MV-4-11 (cell line): Measurements from ENCODE around the gene EFHC2.
"Not testable (repeated sequence)": the region's sequence is repeated elsewhere in the genome, so short reads cannot be mapped to it uniquely, and the experiment has no call there.

Experiments
- DNase-seq: peaks from one replicate; lab custom pipeline; 2025; lab: John Stamatoyannopoulos, UW

The EFHC2 gene

DNA sequence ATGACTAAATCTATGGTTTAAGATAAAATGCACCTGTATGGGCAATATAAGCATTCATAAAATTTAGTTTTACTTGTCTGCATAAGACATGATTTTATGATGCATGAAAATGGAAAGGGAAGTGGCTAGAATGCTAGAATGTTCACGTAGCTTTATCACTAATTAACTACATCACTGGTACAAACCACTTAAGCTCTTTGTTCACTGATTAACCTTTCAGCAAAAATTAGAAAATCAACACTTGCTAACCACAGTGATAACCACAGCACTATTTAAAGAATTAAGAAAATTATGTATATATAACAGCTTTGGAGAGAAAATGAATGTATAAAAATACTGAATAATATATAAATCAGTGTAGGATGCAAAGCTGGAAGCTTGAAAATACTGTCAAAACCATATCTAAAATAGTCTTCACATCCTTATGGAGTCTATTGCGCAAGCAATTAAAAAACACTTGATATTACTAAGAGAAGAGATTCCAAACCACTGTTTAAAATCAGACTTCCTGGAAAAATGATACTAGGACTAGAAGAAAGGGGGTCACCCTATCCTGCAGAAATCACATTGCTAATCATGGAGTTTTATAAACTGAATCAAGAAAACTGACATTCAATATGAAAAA is 51.9 kb downstream of the EFHC2 start:
- no peak for DNase-seq

DNA sequence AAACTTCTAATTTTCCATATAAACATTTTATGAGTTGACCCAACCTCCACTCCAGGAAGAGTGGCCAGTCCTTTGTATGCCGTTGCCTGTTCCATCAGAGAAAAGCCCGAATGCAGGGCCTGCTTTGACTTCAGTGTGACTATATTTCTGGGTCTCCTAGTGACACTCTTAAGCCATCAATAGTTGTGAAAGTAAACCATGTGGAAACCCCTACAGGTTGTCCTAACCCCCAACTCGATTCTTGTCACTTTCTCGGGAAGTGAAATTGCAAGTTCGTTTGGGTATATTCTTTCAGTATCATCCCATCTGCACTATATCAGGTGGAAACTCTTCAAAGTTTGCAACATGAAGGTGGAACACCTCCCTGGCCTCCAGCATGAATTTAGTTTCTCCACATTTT is 52.8 kb downstream of the EFHC2 start:
- DNase-seq: no peak

DNA sequence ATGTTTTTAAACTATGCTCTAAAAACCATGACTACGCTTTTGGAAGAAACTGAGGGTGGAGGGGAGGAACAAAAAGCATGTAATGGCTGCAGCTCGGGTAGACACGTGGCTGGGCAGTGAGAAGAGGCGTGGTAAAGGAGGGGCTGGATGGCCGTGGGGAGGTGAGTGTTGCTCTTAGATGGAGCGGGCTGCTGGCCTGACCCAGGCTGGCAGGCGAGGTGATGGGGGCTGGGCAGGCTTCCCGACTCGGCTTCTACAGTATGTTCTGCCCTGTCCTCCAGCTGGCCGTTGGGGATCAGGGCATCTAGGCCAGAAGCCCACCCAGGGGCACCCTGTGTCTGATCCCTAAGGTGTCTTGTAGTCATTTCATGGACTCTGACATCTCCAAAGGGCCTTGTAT is 60.7 kb downstream of the EFHC2 start:
- DNase-seq: no peak

DNA sequence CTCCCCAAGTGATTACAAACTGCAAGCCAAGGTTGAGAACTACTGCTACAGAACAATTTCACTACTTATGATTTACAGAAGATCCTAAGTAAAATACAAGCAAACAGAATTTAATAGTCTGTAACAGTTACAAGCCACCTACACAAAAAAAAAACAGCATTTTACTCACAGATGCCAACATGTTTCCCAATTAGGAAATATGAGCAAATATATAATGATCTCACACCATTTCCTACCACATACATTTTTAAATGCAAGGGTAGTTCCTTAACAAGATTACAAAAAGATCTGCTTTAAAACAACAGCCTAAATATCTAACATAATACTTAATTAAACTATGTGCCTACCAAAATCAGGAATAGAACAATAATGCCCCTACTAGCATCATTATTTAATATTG is 63.4 kb downstream of the EFHC2 start:
- no peak for DNase-seq

GRCh38 chrX:44274096-44274495 is 69.4 kb downstream of the EFHC2 start:
- no peak for DNase-seq

DNA sequence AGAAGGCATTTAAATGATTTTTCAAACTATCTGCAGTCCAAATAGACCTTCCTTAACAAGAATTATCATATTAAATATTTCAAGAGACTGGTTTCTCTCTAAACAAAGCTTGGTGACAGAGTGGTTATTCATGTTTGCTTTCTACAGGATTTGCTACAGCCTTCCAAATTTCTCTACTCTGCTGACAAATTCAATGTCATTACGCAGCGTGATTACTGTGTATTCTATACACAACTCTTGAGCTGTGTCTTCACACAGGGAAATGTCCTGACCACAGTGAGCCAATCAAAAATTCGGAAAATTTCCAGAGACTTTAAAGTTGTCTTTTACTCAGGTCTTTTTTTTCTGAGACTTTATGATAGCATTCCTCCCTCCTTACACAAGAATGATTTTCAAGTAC is 75.6 kb downstream of the EFHC2 start:
- DNase-seq: no peak

DNA sequence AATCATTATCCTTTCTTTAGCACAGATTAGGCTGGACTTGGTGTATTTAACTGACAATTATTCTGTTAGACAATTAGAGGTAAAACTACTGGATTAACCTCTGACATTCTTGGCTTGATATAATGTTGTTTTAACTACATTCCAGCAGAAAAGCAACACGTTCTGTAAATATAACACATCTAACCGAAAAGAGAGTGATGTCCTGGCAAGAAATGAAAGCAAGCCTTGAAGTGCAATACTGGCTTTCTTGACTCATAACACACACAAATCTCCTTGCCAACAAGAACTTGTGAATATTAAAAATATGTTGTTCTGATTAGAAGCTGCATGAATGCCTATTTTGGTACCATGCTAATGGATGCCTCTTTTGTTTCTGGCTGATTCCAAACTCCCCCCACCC is 76.4 kb downstream of the EFHC2 start:
- no peak for DNase-seq

- DNase-seq: no peak
These were observed 77.9 kb downstream of the EFHC2 start for GRCh38 chrX:44265559-44265958.

DNA sequence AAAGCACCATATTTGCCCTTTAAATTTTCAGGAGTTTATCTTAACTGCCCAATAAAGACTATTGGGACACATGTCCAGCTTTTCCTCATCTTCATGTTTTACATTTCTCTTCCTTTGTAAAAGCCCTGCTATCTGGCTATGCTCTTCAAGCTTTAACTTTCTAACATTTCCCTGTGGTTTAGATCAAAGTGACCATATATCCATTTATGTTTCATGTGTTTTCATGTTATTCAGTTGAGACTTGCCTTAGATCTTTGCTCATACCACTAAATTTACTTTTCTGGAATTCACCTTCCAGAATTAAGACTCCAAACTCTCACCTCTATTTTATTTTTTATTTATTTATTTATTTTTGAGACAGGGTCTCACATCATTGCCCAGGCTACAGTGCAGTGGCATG is 78.5 kb downstream of the EFHC2 start:
- DNase-seq: no peak

DNA sequence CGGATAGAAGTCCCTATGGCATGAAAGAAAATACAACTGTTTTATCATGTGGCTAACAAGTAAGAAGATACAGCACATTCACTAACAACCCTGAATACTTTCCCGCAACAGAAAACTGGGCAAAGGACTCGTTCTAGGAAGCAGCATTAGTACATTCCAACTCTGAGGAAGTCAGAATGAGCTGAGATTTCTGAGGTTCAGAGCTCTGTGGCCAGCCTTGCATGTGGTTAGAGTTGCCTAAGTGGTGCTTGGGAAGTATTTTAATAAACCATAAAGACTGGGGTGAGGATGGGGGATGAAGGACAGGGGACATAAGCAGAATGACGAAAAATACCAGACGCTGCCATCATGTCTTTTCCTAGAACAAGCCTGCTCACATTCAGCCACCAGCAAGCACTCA is 82.2 kb downstream of the EFHC2 start:
- DNase-seq: peak; percentile 4

- DNase-seq: no peak
These were observed 82.9 kb downstream of the EFHC2 start for GRCh38 chrX:44260609-44261008.

DNA sequence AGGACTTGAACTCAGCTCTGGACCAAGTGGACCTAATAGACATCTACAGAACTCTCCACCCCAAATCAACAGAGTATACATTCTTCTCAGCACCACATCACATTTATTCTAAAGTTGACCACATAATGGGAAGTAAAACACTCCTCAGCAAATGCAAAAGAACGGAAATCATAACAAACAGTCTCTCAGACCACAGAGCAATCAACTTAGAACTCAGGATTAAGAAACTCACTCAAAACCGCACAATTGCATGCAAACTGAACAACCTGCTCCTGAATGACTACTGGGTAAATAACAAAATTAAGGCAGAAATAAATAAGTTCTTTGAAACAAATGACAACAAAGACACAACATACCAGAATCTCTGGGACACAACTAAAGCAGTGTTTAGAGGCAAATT is 87.7 kb downstream of the EFHC2 start:
- DNase-seq: peak; percentile 72

DNA sequence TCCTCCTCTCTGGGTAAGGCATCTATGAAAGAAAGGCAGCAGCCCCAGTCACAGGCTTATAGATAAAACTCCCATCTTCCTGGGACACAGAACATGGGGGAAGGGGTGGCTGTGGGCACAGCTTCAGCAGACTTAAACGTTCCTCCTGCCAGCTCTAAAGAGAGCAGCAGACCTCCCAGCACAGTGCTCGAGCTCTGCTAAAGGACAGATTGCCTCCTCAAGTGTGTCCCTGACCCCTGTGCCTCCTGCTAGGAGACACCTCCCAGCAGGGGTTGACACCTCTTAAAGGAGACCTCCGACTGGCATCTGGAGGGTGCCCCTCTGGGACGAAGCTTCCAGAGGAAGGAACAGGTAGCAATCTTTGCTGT is 89.9 kb downstream of the EFHC2 start:
- DNase-seq: no peak

DNA sequence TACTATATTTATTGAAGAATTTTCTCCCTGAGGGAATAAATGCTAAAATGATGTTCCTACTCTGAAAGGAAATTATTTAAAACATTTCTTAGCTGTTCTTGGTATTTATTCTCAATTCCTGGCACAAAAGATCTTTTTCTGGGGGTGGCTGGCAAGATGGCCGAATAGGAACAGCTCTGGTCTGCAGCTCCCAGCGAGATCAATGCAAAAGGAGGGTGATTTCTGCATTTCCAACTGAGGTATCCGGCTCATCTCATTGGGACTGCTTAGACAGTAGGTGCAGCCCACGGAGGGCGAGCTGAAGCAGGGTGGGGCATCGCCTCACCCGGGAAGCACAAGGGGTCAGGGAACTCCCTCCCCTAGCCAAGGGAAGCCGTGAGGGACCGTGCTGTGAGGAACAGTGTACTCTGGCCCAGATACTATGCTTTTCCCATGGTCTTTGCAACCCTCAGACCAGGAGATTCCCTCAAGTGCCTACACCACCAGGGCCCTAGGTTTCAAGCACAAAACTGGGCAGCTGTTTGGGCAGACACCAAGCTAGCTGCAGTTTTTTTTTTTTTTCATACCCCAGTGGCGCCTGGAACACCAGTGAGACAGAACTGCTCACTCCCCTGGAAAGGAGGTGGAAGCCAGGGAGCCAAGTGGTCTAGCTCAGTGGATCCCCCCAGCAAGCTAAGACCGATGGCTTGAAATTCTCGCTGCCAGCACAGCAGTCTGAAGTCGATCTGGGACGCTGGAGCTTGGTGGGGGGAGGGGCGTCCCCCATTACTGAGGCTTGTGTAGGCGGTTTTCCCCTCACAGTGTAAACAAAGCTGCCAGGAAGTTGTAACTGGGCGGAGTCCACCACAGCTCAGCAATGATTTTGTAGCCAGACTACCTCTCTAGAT is 90.5 kb downstream of the EFHC2 start:
- DNase-seq: not testable (repeated sequence)

DNA sequence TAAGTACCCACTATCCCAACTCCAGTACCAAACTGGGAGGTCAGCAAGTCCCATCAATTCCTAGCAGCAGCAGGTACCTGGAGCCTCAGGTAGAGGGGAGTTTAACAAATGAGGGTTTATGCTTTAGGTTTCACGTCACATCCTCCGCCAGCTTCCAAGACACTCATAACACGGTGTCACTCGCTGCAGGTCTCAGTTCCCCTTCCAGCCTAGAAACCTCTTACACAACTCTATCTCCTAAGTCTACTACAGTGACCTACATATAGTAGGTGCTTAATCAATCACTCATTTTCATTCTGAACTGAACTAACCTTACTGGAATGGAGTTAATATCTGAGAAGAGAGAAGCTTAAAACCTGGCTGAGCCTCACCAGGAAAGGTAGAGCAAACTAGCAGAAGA is 96.0 kb downstream of the EFHC2 start:
- peak; percentile 17 for DNase-seq

DNA sequence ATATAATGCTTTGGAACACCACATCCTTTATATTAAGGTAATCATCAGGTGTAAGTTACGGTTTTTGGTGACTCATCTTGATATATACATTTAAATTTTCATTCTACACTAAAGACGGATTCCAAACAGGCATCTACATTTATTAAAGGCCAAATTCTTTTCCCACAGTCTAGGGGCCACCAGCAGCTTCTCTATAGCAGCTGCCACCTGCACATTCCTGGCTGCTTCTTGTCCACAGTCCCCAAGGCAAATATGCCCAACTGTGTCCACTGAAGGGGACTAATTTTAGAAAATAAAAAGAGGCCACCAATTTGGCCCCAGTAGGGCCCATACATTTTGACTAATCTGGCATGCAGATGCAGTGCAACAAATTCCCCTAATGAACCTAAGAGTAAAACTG is 96.6 kb downstream of the EFHC2 start:
- no peak for DNase-seq

DNA sequence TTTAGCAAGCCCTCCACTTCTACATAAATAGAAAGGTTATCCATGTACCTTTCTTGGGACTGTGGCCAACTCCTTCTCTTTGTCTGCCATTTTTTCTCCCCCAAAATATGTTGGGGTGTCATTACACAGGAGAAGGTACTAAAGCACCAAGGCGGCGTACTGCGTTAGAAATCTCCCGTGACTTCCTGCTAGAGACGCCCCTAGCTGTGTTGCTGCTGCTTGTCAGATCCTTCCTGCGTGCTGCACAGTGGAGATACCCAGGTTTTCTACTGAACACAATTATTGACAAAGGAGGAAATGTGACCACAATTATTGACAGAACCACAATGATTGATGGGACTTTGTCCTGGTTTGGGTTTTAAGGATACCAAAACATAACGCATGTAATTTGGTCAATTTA is 97.7 kb downstream of the EFHC2 start:
- DNase-seq: no peak

GRCh38 chrX:44244008-44244407 is 99.5 kb downstream of the EFHC2 start:
- peak; percentile 51 for DNase-seq

DNA sequence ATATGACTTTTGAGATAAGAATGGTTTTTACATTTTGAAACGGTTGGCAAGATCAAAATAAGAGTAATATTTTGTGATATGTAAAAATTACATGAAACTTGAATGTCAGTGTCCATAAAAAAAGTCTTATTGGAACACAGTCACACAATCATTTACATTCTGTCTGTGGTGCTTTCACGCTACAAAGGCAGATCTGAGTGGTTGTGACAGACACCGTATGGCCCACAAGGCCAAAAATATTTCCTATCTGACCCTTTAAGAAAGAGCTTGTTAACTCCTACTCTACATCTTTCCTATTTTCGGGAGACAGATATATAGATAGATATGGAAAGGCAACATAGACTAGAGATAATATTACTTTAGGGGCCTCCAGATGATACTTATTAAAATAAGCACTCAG is 101.9 kb downstream of the EFHC2 start:
- DNase-seq: no peak

- DNase-seq: no peak
These were observed 103.4 kb downstream of the EFHC2 start for GRCh38 chrX:44240036-44240435.

GRCh38 chrX:44239036-44239435 is 104.4 kb downstream of the EFHC2 start:
- no peak for DNase-seq

- DNase-seq: no peak
These were observed 107.9 kb downstream of the EFHC2 start for GRCh38 chrX:44235534-44235933.

DNA sequence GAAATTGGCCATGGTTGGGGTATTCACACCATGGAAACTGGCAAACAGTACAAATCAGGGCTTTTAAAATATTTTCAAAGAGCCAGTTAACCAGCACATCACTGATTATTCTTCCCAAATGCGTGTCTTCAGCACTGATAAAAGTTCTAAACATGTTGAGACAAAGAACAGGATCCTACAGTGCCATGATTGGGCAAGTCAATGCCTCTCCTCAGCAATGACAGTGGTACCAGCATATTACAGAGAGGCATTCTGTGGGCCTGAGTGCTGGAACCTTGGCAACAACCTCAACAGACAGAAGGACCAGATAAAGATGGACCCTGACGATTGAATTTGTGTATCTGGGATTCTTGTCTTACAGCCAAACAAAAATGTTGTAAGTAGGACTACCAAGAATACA is 108.9 kb downstream of the EFHC2 start:
- DNase-seq: no peak

DNA sequence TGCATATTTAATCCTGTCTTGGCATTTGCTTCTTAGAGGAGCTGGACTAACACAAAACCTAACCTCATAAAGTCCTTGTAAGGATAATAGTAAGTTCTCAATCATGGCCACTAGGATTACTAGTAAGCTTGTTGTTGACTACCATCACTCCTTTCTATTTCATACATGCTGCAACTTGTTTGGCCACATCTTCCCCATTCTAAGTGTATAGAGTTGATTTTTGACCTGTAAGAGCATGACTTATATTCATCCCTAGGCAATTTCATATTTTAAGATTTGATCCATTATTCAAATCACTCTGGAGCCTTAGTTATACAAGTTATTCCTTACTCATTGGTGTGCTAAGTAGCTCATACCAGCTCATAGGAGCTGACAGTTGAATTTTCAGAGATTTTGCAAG is 109.4 kb downstream of the EFHC2 start:
- no peak for DNase-seq
